ENCODE data around the gene GPAT3.
"Not testable (repeated sequence)": the region's sequence is repeated elsewhere in the genome, so short reads cannot be mapped to it uniquely, and the experiment has no call there.

Gene GPAT3
- total RNA-seq, result 12.2 to 15.6 (median 12.7) reads per million in 4 experiments

DNA sequence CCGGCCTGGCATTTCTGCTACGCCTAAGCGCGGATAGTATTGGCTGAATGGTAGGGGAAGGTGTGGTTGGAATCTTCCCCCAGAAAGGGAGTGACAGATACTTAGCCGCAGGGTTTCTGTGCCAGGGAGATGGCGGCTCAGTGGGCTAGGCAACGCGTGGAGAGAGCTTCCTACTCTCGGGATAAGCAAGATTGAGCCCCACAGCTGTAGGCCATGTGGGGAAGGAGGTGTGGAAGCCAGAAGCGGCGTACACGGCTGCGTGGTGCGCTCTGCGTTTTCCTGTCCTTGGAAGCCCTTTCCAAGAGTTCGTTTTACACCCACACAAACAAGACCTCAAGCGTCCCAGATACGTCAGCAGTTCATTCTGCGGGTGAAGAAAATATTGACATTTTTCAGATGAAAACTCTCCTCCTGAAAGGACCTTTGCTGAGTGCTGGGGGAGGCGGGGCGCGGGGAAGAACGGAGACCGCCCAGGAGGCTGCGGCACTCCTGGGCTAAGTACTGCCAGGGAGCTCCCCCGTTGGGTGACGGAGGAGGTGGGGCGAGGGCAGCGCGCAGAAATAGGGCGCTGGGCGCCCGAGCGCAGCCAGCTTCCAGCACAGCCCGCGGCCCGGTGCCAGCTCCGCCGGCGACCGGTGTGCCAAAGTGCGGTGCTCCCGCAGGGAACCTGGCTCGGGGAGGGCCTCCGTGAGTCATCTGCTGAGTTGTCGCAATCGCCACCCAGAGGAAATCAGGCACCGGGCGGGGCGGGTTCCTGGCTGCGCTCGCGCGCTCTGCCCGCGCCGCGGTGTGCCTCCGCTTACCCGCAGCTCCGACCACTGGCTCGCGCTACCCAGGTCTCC, at the start of gene GPAT3:
GPAT3 (plus strand) TSS at position 589 of the 842 bp plus-strand sequence. CDS start 515 bp downstream, outside the sequence.
- peak; percentile 19 for DNase-seq

DNA sequence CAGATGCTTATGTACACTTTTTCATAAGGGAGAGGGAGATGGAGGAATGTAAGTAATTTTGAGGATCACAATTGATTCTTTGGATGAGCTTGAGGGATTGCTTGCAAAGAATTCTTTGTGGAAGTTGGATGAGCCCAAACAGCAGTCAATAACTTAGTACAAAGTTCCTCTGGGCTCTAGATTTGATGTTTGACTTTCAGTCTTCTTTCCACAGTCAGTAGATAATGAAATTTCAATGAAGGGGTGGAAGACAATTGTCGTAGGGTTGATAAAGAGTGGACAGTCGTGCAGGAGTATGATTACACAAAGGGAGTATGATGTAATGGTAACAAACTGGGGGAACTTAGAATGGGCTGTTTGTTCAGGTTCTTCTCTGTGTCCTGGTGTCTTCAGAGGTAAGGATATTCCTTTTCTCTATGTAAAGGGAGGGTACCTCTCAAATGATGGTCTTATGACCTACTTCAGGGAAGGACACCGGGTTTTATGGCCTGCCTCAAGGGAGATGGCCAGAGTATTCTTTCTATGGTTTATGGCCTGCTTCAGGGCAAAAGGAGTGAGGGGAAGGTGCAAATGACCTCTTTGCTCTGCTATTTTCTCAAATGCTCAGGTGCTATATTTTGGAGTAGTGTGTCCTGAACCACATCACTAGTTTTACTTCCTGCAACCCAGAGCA, 49.3 kb upstream of the GPAT3 start:
- DNase-seq, result no peak

GRCh38 chr4:83489711-83490326, 46.1 kb upstream of the GPAT3 start:
- DNase-seq, result no peak

GRCh38 chr4:83490876-83491450, 44.9 kb upstream of the GPAT3 start:
- no peak for DNase-seq

- not testable (repeated sequence) for DNase-seq
These were observed 39.6 kb upstream of the GPAT3 start for GRCh38 chr4:83496085-83496917.

- DNase-seq, result no peak
These were observed 37.7 kb upstream of the GPAT3 start for GRCh38 chr4:83498187-83498586.

DNA sequence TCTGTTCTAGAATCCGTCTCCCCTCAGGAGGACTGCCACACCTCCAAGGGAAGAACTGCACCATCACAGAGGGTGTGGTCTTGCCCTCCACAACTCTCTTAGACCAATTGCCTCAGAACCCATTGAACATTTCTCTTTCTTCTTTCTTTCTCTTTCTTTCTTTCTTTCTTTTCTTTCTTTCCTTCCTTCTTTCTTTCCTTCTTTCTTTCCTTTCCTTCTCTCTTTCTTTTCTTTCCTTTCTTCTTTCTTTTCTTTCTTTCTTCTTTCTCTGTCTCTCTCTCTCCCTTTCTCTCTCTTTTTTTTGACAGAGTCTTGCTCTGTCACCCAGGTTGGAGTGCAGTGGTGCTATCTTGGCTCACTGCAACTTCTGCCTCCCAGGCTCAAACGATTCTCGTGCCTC, 34.2 kb upstream of the GPAT3 start:
- DNase-seq, result not testable (repeated sequence)

DNA sequence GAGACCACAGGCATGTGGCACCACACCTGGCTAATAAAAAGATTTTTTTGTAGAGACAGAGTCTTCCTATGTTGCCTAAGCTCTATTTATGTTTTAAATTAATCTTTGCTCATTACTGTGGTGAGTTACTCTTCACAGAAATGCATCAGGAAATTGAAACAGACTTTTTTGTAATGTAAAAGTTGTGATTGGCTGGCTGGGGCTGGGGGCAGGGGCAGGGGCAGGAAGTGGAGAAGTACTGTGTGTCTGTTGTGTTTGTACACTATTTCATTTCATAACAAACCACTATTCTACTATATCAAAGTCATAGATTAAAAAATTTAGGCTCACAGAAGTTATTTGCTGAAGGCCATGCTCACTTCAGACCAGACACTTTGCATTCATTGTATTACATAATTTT, 31.9 kb upstream of the GPAT3 start:
- DNase-seq, result no peak

DNA sequence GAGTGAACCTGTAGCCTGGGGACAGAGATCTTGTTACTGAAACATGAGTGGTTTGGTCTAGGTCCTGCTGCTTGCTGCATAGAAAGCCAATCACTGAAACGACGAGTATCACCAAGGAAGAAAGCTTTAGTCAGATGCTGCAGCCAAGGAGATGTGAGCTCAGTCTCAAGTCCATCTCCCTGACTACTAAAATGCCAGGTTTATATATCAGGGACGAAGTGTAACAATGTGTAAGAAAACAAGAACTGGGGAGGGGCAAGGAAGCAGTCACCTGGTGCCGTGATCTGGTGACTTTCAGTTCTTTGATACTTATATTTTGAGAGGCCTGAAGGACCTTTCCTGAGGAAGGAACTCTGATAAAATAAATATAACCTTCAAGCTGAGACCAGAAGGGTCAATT, 31.4 kb upstream of the GPAT3 start:
- no peak for DNase-seq

DNA sequence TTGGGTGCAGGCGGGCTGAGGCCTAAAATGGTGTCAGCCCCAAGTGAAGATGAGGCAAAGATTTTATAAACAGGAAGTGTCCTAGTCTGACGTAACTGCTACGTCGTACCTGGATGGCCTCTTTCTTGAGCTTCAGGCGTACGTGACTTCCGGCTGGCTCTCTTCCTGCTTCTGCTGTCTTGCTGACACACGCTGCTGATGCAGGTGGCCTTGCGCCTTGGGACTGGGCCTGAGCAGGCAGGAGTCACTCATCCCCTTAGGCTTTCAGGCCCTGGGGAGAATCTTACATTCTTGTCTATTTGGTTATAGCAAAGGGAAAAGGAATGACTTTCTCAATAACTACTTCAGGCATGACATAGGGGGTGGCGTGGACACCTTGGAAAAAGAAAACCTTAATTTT, 30.9 kb upstream of the GPAT3 start:
- no peak for DNase-seq

DNA sequence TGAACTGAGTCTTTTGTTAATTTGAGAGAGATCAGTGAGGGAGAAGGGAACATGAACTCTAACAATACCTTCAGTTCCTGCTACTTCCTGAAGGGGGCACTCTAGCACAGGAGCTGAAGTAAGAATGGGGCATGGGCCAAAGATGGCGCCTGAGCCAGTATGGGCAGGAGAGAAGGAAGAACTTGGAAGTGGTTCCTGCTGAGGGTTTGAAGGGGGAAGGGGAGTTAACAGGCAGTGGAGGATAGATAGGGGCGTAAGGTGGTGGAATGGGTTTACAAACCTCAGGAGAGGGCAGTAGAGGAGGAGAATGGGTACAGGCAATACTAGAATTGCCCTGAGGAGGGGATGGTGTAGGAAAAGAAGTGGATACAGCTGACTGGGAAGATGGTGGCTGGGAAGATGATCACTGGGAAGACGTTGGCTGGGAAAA, 26.7 kb upstream of the GPAT3 start:
- DNase-seq, result peak; percentile 5

DNA sequence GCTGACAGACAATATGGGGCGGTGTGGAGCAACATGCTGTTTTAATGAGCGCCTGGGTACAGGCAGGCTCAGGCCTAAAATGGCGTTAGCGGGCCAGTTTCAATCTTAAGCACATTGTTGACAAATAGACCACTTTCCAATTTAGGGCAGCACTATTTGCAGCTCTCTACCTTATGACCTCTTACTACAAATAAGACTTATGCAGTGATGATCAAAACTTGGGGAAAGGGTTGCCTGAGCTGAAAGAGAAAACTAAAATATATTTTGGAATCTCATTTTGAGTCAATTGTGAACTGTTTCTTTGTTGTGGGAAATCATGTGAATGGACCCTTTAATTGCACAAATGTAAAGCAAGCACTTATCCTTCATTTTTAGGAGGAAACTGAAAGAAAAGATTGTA, 25.5 kb upstream of the GPAT3 start:
- DNase-seq, result no peak

DNA sequence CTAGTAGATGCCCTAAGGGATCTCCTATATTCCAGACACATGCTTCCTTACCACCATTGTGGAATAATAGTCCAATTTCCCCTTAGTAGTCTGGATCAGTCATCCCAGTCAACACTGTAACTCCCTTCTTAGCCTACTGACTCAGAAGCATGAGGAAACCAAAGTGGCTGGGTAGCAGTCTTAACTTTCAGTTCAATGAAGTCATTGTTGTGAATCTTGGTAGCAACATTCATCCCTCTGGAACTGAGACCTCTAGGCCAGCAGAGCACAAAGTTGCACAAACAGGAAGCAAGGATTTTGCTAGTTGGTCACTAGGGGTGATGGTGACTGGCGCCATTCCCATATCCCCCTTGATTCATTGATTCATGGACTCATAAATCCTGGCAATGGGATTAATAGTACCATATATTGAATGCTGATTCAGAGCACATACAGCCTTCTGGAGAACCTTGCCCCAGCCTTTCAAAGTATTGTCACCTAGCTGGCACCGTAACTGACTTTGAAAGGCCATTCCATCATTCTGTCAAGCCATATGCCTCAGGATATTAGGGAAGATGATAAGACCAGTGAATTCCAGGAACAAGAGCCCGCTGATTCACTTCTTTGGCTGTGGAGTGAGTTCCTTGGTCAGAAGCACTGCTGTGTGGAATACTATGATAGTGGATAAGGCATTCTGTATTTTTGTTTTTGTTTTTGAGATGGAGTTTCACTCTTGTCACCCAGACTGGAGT, 19.7 kb upstream of the GPAT3 start:
- DNase-seq, result no peak

DNA sequence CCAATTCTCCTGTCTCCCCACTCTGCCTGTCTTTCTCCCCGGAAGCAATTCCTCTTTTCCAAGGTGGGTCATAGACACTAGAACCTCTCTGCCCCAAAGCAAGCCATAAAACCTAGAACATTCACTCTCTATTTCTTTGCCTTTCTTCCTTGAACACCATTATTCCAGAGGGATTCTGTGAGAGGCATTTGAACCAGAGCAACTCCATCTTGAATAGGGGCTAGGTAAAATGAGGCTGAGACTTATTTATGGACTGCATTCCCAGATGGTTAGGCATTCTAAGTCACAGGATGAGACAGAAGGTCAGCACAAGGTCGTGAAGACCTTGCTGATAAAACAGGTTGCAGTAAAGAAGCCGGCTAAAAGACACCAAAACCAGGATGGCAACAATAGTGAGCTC, 13.7 kb upstream of the GPAT3 start:
- no peak for DNase-seq

DNA sequence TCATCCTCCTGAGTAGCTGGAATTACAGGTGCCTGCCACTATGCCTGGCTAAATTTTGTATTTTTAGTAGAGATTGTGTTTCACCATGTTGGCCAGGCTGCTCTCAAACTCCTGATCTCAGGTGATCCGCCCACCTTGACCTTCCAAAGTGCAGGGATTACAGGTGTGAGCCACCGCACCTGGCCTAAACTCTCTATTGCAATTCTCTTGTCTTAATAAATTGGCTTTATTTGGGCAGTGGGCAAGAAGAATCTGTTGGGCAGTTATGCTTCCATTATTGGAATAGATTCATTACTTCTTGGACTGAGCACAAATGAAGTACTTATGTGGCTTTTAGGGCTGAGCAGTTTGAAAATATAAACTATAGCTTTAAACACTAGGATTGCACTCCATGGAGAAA, 8.2 kb upstream of the GPAT3 start:
- DNase-seq, result no peak

- DNase-seq, result no peak
These were observed 709 bp downstream of the GPAT3 start for GRCh38 chr4:83536362-83537272.

DNA sequence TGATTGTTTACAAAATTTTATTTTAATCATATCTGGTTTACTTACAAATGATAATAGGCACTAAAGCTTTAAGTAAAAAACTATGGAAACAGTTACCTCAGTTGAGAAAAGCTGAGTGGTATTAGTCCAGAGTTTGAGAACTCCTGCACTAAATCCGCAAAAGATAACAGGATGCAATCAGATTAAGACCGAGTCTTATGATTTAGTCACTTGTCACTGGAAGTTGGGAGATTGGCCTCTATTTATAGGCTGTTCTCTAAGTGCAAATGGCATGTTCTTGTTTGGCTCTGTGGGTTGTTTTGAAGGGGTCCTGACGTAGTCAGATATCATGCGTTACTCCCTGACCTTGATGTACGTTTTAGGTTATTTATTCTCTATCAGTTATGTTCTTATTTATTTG, 6.3 kb downstream of the GPAT3 start:
- no peak for DNase-seq

DNA sequence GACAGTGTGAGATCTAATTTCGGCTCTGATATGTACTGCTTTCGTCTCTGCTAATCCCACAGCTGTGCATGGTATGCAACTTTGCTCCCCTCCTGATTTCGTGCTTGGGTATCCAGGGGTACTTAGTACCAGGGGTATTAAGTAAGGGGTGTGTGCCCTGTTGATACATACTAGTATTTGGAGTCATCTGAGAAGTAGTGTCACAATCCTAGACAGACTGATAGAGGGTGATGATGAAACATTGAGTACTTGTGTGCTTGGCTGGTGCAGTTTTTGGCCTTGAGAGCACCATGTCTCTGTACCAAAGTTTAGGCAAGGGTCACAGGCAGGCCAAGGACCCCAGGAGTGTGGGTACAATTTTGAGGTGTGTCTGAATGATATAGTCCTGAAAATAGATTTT, 10.9 kb downstream of the GPAT3 start:
- DNase-seq, result no peak

DNA sequence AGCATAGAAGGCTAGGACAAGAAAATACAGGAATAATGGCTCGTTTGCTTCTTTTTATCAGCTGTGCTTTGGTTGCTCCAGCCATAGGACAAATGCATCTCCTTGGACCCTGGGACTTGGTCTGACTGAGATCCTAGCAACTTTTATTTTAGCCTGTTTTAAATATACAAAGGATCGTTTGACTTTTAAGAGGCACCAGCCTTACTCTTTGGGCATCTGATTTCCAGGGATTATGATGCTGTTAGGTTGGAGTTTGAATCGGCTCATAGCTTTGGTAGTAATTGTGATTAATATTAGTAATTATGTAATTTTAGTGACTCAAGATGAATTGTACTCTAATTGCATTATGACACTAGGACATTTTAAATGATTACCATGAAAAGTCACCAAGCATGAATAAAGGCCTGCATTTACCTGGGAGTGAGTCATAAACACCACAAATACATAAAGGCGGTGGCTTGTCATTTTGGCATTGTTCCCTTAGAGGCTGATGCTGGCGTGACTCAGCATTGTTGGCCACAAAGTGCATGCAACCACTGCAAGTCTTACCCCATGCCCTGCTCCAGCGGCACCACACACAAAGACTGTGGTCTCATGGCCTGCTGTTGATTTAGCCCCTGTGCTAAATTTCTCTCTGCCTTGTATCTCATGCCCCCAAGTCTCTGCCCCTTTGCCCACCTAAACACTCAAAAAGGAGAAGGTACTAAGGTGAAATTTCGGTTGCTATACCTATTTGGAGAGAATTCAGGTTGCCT, 12.4 kb downstream of the GPAT3 start:
- no peak for DNase-seq

DNA sequence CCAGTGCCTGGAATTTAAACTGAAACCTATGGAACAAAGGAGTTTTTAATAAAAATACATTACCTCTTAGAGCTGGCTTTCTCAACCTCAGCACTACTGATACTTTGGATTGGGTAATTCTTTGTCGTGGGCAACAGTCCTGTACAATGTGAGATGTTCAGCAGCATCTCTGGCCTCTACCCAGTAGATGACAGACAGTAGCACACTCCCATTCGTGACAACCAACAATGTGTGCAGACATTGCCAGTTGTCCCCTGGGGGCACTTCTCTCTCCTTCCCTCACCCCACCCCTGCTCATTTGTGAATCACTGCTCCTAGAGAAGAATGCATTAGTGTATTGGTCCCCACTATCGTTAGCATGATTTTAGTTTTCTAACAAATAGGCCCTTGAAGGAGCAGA, 16.2 kb downstream of the GPAT3 start:
- DNase-seq, result no peak
